Measurements from ENCODE around the gene MAP1S. TPM values are rescaled to one million over a fixed set of nuclear protein-coding genes. Genes with fewer than 3 reads are reported as not detected.

The MAP1S gene
- total and polyA plus RNA-seq, 2 of the 13 experiments (the other 11 are each of a cell fraction or from before 2014, with no cell fraction given), result 3.8 to 7.3 TPM

GRCh38 chr19:17726964-17727773 is 7.9 kb downstream of the MAP1S start (continued):
- TF ChIP-seq ZNF883 (CRISPR knock-in tag; IDR thresholded peaks at IDR 0.05; ENCODE audit: not compliant biosample characterization), result no peak
- no peak for TF ChIP-seq HES4 (CRISPR knock-in tag; IDR thresholded peaks at IDR 0.05; ENCODE audit: borderline replicate concordance)
- no peak for TF ChIP-seq ZBTB7A (CRISPR knock-in tag; IDR thresholded peaks at IDR 0.05)
- TF ChIP-seq KAT8 (CRISPR knock-in tag; IDR thresholded peaks at IDR 0.05), result no peak
- TF ChIP-seq ZNF331 (CRISPR knock-in tag; IDR thresholded peaks at IDR 0.05), result no peak
- TF ChIP-seq NR2F1 (CRISPR knock-in tag; IDR thresholded peaks at IDR 0.05), result no peak
- no peak for TF ChIP-seq ZNF850 (CRISPR knock-in tag; conservative IDR thresholded peaks at IDR 0.05)
- TF ChIP-seq SETDB1 (CRISPR knock-in tag; IDR thresholded peaks at IDR 0.05; ENCODE audit: borderline replicate concordance), result no peak
- no peak for TF ChIP-seq ZBTB38 (CRISPR knock-in tag; IDR thresholded peaks at IDR 0.05)
- TF ChIP-seq TCF12 (IDR thresholded peaks at IDR 0.05), result no peak
- no peak for TF ChIP-seq TCF12 (CRISPR knock-in tag; IDR thresholded peaks at IDR 0.05)
- 0 out of 2 replicates have a peak, but pooled peaks have one; percentile 69 for TF ChIP-seq ZC3H13 (CRISPR knock-in tag; IDR thresholded peaks at IDR 0.05)
- TF ChIP-seq TEF (CRISPR knock-in tag; IDR thresholded peaks at IDR 0.05), result no peak
- TF ChIP-seq, protein P1, sequence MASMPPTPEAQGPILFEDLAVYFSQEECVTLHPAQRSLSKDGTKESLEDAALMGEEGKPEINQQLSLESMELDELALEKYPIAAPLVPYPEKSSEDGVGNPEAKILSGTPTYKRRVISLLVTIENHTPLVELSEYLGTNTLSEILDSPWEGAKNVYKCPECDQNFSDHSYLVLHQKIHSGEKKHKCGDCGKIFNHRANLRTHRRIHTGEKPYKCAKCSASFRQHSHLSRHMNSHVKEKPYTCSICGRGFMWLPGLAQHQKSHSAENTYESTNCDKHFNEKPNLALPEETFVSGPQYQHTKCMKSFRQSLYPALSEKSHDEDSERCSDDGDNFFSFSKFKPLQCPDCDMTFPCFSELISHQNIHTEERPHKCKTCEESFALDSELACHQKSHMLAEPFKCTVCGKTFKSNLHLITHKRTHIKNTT (CRISPR knock-in tag; IDR thresholded peaks at IDR 0.05), result no peak
- no peak for TF ChIP-seq MEIS1 (CRISPR knock-in tag; IDR thresholded peaks at IDR 0.05; ENCODE audit: borderline replicate concordance)
